Lower lobe of right lung (tissue), 2 donors: ENCODE results near the gene WNK2. TPM values are rescaled to one million over a fixed set of nuclear protein-coding genes. Genes with fewer than 3 reads are reported as not detected.

ENCODE experiments used
- ATAC-seq, 2 donors: fragments of 200-7000 bp; cut with Tn5 transposase; one replicate each; pipeline ENCODE4 v1.9.1; 2020 to 2022; ENCODE audit warnings: mild to moderate bottlenecking in 2 of 2, moderate library complexity in 2 of 2
- DNase-seq: peaks from one replicate; pipeline ENCODE4 v3.0.0-alpha.2; 2020
- H3K27ac ChIP-seq: fragments of 200-600 bp; one replicate; pipeline ENCODE4 v1.8.0; 2022
- H3K27me3 ChIP-seq: fragments of 200-600 bp; one replicate; pipeline ENCODE4 v1.8.0; 2022; ENCODE audit warnings: low read depth
- H3K36me3 ChIP-seq: fragments of 200-600 bp; one replicate; pipeline ENCODE4 v1.8.0; 2022; ENCODE audit warnings: mild to moderate bottlenecking
- H3K4me1 ChIP-seq: fragments of 200-600 bp; one replicate; pipeline ENCODE4 v1.8.0; 2022
- H3K4me3 ChIP-seq: fragments of 200-600 bp; one replicate; pipeline ENCODE4 v1.8.0; 2022; ENCODE audit warnings: mild to moderate bottlenecking
- H3K9me3 ChIP-seq: fragments of 200-600 bp; one replicate; pipeline ENCODE4 v1.8.0; 2022
- CTCF ChIP-seq: fragments of 200-600 bp; IDR thresholded peaks from one replicate; pipeline ENCODE4 v1.8.0; 2022; ENCODE audit warnings: antibody characterized with exemption, mild to moderate bottlenecking
- intact Hi-C: fragments of 100-400 bp; cut with DNase I; formaldehyde crosslinking; loops from one replicate; pipeline ENCODE4 v1.11.0; 2022
- total RNA-seq: library from RNA; stranded (reverse); fragmentation: NEBNext Ultra II Directional; extraction: Animal tissue kit (Norgen Biotek cat#: 25700); gene quantifications from one replicate; pipeline ENCODE4 v1.2.1, GENCODE V29; 2021
- donor health status: DM: no; HTN: yes; CAD: no; lungs with severe emphysema.

Gene WNK2
- total RNA-seq, 1 donor from 2014 or later, result 7.7 TPM

GRCh38 chr9:93258419-93258817 lies 74.5 kb downstream of the WNK2 start:
- H3K36me3 ChIP-seq, result no peaks in the 10 kb centered on the region
- H3K27me3 ChIP-seq, result no peaks in the 10 kb centered on the region
- H3K4me3 ChIP-seq, result no peak overlapping the region
- intact Hi-C loops, result no loop called here
- ATAC-seq (no peak), DNase-seq (peak; percentile 20)
- no peaks in the 10 kb centered on the region for H3K4me1 ChIP-seq
- no peaks in the 10 kb centered on the region for H3K9me3 ChIP-seq
- no peak for TF ChIP-seq CTCF
- H3K27ac ChIP-seq, result no peak overlapping the region

DNA sequence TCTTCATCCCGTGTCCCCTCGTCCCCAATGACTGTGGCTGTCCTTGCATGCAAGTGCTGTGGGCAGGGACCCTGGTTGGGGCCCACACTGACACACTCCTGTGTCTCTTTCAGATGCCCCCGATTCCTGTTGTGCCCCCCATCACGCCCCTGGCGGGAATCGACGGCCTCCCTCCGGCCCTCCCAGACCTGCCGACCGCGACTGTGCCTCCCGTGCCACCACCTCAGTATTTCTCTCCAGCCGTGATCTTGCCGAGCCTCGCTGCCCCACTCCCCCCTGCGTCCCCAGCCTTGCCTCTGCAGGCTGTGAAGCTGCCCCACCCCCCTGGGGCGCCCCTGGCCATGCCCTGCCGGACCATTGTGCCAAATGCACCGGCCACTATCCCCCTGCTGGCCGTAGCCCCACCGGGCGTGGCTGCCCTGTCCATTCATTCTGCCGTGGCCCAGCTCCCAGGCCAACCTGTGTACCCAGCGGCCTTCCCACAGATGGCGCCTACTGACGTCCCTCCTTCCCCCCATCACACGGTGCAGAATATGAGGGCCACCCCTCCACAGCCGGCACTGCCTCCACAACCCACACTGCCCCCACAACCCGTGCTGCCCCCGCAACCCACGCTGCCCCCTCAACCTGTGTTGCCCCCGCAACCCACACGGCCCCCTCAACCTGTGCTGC lies 75.0 kb downstream of the WNK2 start:
- intact Hi-C loops, result no loop called here
- ATAC-seq, result no peak
- TF ChIP-seq CTCF, result no peak

DNA sequence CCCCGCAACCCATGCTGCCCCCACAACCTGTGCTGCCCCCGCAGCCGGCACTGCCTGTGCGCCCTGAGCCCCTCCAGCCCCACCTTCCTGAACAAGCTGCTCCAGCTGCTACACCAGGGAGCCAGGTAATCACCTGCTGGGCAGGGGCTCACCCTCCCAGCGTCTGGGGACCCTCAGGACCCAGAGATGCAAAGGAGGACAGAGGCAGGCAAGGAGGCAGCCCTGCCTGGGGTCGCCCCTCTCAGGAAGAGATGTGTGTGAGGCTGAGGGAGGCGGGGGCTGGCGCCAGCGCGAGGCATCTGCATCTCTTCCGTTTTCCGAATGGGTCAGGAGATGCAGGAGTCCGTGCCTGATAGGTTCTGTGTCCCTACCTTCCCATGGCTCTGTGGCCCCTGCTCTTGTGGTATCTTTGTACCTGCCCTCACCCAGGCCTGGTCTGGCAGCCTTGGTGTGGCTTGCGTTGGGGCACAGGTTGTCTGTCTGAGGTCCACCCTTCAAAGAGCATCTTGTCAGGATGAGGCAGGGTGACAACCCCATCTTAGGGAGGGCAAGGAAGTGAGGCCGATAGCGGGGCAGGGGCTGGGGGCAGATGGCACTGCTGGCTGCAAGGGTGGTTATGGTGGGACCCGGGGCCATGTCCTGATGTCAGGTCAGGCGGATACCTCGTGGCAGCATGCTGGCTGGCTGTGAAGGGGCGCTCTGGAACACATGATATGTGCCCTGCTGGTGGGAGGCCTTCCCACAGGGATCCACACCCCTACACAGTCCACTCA lies 75.7 kb downstream of the WNK2 start:
- Histone ChIP-seq H3K9me3 (no peaks in the 10 kb centered on the region), H3K27me3 (no peaks in the 10 kb centered on the region), H3K4me3 (no peak overlapping the region), H3K4me1 (no peaks in the 10 kb centered on the region), H3K36me3 (no peaks in the 10 kb centered on the region), H3K27ac (no peak overlapping the region)
- DNase-seq (peak; percentile 32), ATAC-seq (no peak)
- no peak for TF ChIP-seq CTCF
- intact Hi-C loops, result no loop called here

More for the DNA sequence above, 75.0 kb downstream of the WNK2 start:
- no peaks in the 10 kb centered on the region for H3K27me3 ChIP-seq
- no peaks in the 10 kb centered on the region for H3K9me3 ChIP-seq
- H3K27ac ChIP-seq, result no peak overlapping the region
- no peaks in the 10 kb centered on the region for H3K36me3 ChIP-seq
- no peaks in the 10 kb centered on the region for H3K4me1 ChIP-seq
- H3K4me3 ChIP-seq, result no peak overlapping the region
- DNase-seq, result peak; percentile 39

GRCh38 chr9:93260263-93261066 lies 76.5 kb downstream of the WNK2 start:
- TF ChIP-seq CTCF, result no peak
- H3K27ac ChIP-seq, result no peak overlapping the region
- no peaks in the 10 kb centered on the region for H3K27me3 ChIP-seq
- H3K9me3 ChIP-seq, result no peaks in the 10 kb centered on the region
- DNase-seq (no peak), ATAC-seq (no peak)
- H3K4me1 ChIP-seq, result no peaks in the 10 kb centered on the region
- intact Hi-C loops, result no loop called here
- no peaks in the 10 kb centered on the region for H3K36me3 ChIP-seq
- H3K4me3 ChIP-seq, result no peak overlapping the region

GRCh38 chr9:93261281-93261680 lies 77.3 kb downstream of the WNK2 start:
- Histone ChIP-seq H3K4me1 (no peaks in the 10 kb centered on the region), H3K9me3 (no peaks in the 10 kb centered on the region), H3K4me3 (no peak overlapping the region), H3K27ac (no peak overlapping the region), H3K27me3 (no peaks in the 10 kb centered on the region), H3K36me3 (no peaks in the 10 kb centered on the region)
- intact Hi-C loops, result no loop called here
- TF ChIP-seq CTCF, result no peak
- no peak for ATAC-seq
- no peak for DNase-seq
